GM12878 (cell line): ENCODE measurements around the gene SLC39A11. TPM values are rescaled to one million over a fixed set of nuclear protein-coding genes. Genes with fewer than 3 reads are reported as not detected.

ENCODE experiments used
- ATAC-seq: fragments of 200-7000 bp; cut with Tn5 transposase; 3 replicates; pipeline ENCODE4 v1.9.1; 2020; ENCODE audit warnings: mild to moderate bottlenecking, moderate library complexity
- BruUV-seq: library from RNA; stranded (reverse); fragments of 400-500 nt; replicated peaks from 2 replicates; lab custom pipeline; 2021; lab: Mats Ljungman, UMichigan
- CTCF ChIA-PET: fragments of 300-600 bp; sonication (Branson Sonifier 250); formaldehyde crosslinking; extraction: SDS; loops from one replicate; lab custom pipeline; 2021; ENCODE audit warnings: inconsistent platforms; lab: Yijun Ruan, JAX
- POLR2A ChIA-PET: fragments of 350-600 bp; formaldehyde crosslinking; extraction: SDS; loops from one replicate; lab custom pipeline; 2021; ENCODE audit warnings: inconsistent platforms; lab: Charles Lee
- RAD21 ChIA-PET: fragments of 300-600 bp; sonication (Branson Sonifier 250); formaldehyde crosslinking; loops from one replicate; lab custom pipeline; 2023; ENCODE audit warnings: antibody characterized with exemption; ENCODE audit not compliant: unreplicated experiment; lab: Charles Lee
- SMC1A ChIA-PET: fragments of 300-600 bp; sonication (Branson Sonifier 250); formaldehyde crosslinking; loops from one replicate; lab custom pipeline; 2023; ENCODE audit not compliant: unreplicated experiment, uncharacterized antibody; lab: Charles Lee
- DNase-seq: peaks from one replicate; pipeline ENCODE4 v3.0.0-alpha.2; 2011; ENCODE audit warnings: low read depth, low spot score
- FAIRE-seq: peaks from 3 replicates; lab custom pipeline; 2011; peaks lifted over from hg19 to GRCh38; lab: Jason Lieb, UNC
- H2AFZ ChIP-seq: 2 replicates; pipeline ENCODE4 v1.6.0; 2011; ENCODE audit warnings: low read depth, low read length, control low read depth; ENCODE audit not compliant: control insufficient read depth
- H3K27ac ChIP-seq: 2 replicates; pipeline ENCODE4 v1.5.1; 2011; ENCODE audit warnings: control low read depth; ENCODE audit not compliant: control insufficient read depth, insufficient read depth
- H3K27me3 ChIP-seq, 2 experiments: replicated peaks in 1 of 2; 2 replicates each; pipeline versions ENCODE4 v1.6.0 to v1.6.1; 2011; ENCODE audit warnings: low read length in 1 of 2; ENCODE audit not compliant: control insufficient read depth in 2 of 2, insufficient read depth in 2 of 2
- H3K36me3 ChIP-seq, 2 experiments: 2 replicates each; pipeline ENCODE4 v1.5.1; 2011; ENCODE audit warnings: low read length in 1 of 2; ENCODE audit not compliant: control insufficient read depth in 2 of 2, insufficient read depth in 2 of 2
- H3K4me1 ChIP-seq: 2 replicates; pipeline ENCODE4 v1.6.1; 2011; ENCODE audit warnings: mild to moderate bottlenecking, low read length, moderate library complexity, mixed read lengths; ENCODE audit not compliant: control insufficient read depth, insufficient read depth
- H3K4me2 ChIP-seq: 2 replicates; pipeline ENCODE4 v1.6.0; 2011; ENCODE audit warnings: control low read depth; ENCODE audit not compliant: control insufficient read depth, insufficient read depth
- H3K4me3 ChIP-seq: fragments of 200-600 bp; sonication (generic); 2 replicates; pipeline ENCODE4 v1.5.1; 2016
- H3K79me2 ChIP-seq: 2 replicates; pipeline ENCODE4 v1.6.0; 2011; ENCODE audit warnings: low read length; ENCODE audit not compliant: control insufficient read depth, insufficient read depth
- H3K9ac ChIP-seq: 2 replicates; pipeline ENCODE4 v1.8.0; 2011; ENCODE audit warnings: low read length, control low read depth, mixed read lengths; ENCODE audit not compliant: control insufficient read depth, insufficient read depth
- H3K9me3 ChIP-seq: replicated peaks from 3 replicates; pipeline ENCODE4 v1.5.1; 2011; ENCODE audit warnings: mild to moderate bottlenecking, low read length; ENCODE audit not compliant: control insufficient read depth, insufficient read depth
- H4K20me1 ChIP-seq: 2 replicates; pipeline ENCODE4 v1.6.0; 2011; ENCODE audit not compliant: control insufficient read depth, insufficient read depth
- BCL11A ChIP-seq: IDR thresholded peaks from 2 replicates; pipeline ENCODE4 v1.6.1; 2011; ENCODE audit warnings: low read depth, low read length
- CREB1 ChIP-seq: IDR thresholded peaks from 2 replicates; pipeline ENCODE4 v1.6.1; 2012; ENCODE audit warnings: low read depth, mild to moderate bottlenecking, inconsistent platforms
- JUNB ChIP-seq: IDR thresholded peaks from 2 replicates; pipeline ENCODE4 v1.6.1; 2016; ENCODE audit warnings: antibody characterized with exemption, mild to moderate bottlenecking
- JUND ChIP-seq: IDR thresholded peaks from 2 replicates; pipeline ENCODE4 v1.6.1; 2012; ENCODE audit warnings: low read depth, mild to moderate bottlenecking, low read length, improper control_type of control experiment, moderate library complexity
- SMC3 ChIP-seq: IDR thresholded peaks from 2 replicates; pipeline ENCODE4 v1.6.1; 2011; ENCODE audit warnings: low read length, improper control_type of control experiment, borderline replicate concordance
- SREBF2 ChIP-seq: IDR thresholded peaks from 2 replicates; pipeline ENCODE4 v1.6.1; 2012; ENCODE audit warnings: mild to moderate bottlenecking, low read length
- TAF1 ChIP-seq: IDR thresholded peaks from 2 replicates; pipeline ENCODE4 v1.6.1; 2011; ENCODE audit warnings: mild to moderate bottlenecking, low read depth, low read length, borderline replicate concordance
- ZNF384 ChIP-seq: IDR thresholded peaks from 2 replicates; pipeline ENCODE4 v1.6.1; 2012; ENCODE audit warnings: low read depth, mild to moderate bottlenecking, low read length, improper control_type of control experiment, borderline replicate concordance
- WGBS: methylation state at CpG from one replicate; pipeline ENCODE4 v1.1.6; 2016; ENCODE audit warnings: low lambda C conversion rate; ENCODE audit not compliant: insufficient replicate concordance, insufficient coverage; ENCODE audit errors: missing lambda C conversion rate; 5-methylcytosine and 5-hydroxymethylcytosine counted together
- in situ Hi-C: fragments of 300-500 bp; cut with MboI; formaldehyde crosslinking; loops from 9 replicates; pipeline ENCODE4 v1.14.3; 2018; ENCODE audit warnings: mixed read lengths
- intact Hi-C: fragments of 100-400 bp; cut with micrococcal nuclease; formaldehyde crosslinking; loops from one replicate; pipeline ENCODE4 v1.14.2; 2022; ENCODE audit not compliant: unreplicated experiment
- polyA plus RNA-seq, 11 experiments: library from polyadenylated mRNA; depleted of rRNA in 4 of 11; unstranded in 6 of 11; stranded (reverse) in 5 of 11; fragments of >200 nt; fragmentation: Nextera tagmentation in 4 of 11; fragmentation: Illumina TruSeq in 1 of 11; extraction: Ambion mirVana in 4 of 11; extraction: Trizol in 1 of 11; gene quantifications; 1 replicate in 1 of 11; 2 replicates in 10 of 11; pipeline versions ENCODE4 v1.2.1 to v1.2.3, GENCODE V29; 2011 to 2016; ENCODE audit warnings: inconsistent platforms in 2 of 11, missing spikeins in 2 of 11, low read depth in 1 of 11
- total RNA-seq, 4 experiments: library from RNA; depleted of rRNA in 3 of 4; stranded (reverse); fragments of >200 nt in 3 of 4; fragmentation: Illumina TruSeq in 1 of 4; extraction: Trizol in 1 of 4; gene quantifications; 2 replicates each; pipeline versions ENCODE4 v1.2.1 to v1.2.3, GENCODE V29; 2013 to 2021
- TF ChIP-seq, protein P1 (sequence below): fragments of 450-650 bp; IDR thresholded peaks from 2 replicates; pipeline ENCODE4 v1.6.1; 2016; ENCODE audit warnings: mild to moderate bottlenecking
- TF ChIP-seq, protein P2 (sequence below): fragments of 150-350 bp; IDR thresholded peaks from 2 replicates; pipeline ENCODE4 v1.6.1; 2016; ENCODE audit warnings: low read depth, low read length
- TF ChIP-seq, protein P3 (sequence below): fragments of 450-650 bp; formaldehyde crosslinking; IDR thresholded peaks from 2 replicates; pipeline ENCODE4 v1.5.0; 2022; ENCODE audit warnings: mild to moderate bottlenecking, missing genetic modification characterization
- TF ChIP-seq, protein P4 (sequence below): fragments of 450-650 bp; IDR thresholded peaks from 2 replicates; pipeline ENCODE4 v1.6.1; 2017; ENCODE audit warnings: mild to moderate bottlenecking, moderate library complexity

The SLC39A11 gene
- total and polyA plus RNA-seq, 10 of the 15 experiments (the other 5 are each of a cell fraction or from before 2014, with no cell fraction given): 8.6 to 23.8 (median 14.0) TPM

DNA sequence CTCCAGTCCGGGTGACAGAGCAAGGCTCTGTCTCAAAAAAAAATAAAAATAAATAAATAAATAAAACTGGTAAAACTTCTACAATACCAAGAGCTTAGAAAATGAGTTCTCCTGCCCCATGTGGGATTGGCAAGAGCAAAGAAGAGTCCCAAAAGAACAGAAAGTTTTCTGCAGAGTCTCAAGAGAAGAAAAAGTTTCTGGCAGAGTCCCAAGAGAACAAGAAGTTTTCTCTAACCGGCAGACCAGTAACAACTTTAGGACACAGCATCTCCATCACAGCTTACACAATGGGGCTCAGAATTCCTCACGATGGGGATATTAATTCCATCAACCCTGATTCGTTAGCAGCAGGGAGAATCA is 1.1 kb downstream of the SLC39A11 start:
- DNase-seq: no peak
- peaks cover 0 to 9% of the 10 kb centered on the region in 2 experiments; a peak in 1 of 4 replicates for H3K36me3 ChIP-seq
- no peak for FAIRE-seq
- H3K4me1 ChIP-seq: peaks cover 7% of the 10 kb centered on the region; the same call in 1 of the 2 replicates
- H4K20me1 ChIP-seq: no peaks in the 10 kb centered on the region
- H3K27me3 ChIP-seq: no peaks in the 10 kb centered on the region
- H3K27ac ChIP-seq: peak overlapping the region; percentile 68; the same call in 1 of the 2 replicates
- H3K9ac ChIP-seq: peak overlapping the region; percentile 72
- peak overlapping the region; percentile 99 for H3K4me3 ChIP-seq
- 40% methylated on average over 4 of the region's 4 CpGs for WGBS
- ChIA-PET RAD21 (interaction anchor here (0.9 to 2.0 kb wide), 4 partner anchors 66 to 364 kb away, joined by 4 to 6 read pairs (median 4); partner anchors contain the start of gene SSTR2), CTCF (interaction anchor here (0.6 to 2.4 kb wide), 5 partner anchors 11 to 165 kb away, joined by 3 to 14 read pairs (median 4); no protein-coding TSS in a partner anchor), SMC1A (interaction anchor here (0.9 to 1.3 kb wide), 3 partner anchors 47 to 364 kb away, joined by 3 to 4 read pairs (median 3); no protein-coding TSS in a partner anchor), POLR2A (interaction anchor here (1.4 kb wide), 1 partner anchor 226 kb away, joined by 3 read pairs; no protein-coding TSS in a partner anchor)
- ATAC-seq: no peak
- H3K9me3 ChIP-seq: no peaks in the 10 kb centered on the region
- H3K79me2 ChIP-seq: peaks cover 15% of the 10 kb centered on the region
- H2AFZ ChIP-seq: peak overlapping the region; percentile 95; the same call in 1 of the 2 replicates
- no TSS peak for BruUV-seq
- intact Hi-C loops (loop anchor here (5.0 kb wide), 2 partner anchors 66 to 364 kb away; no protein-coding TSS in a partner anchor), in situ Hi-C loops (no loop called here)
- peak overlapping the region; percentile 95 for H3K4me2 ChIP-seq
- TF ChIP-seq TAF1: no peak
- no peak for TF ChIP-seq BCL11A
- TF ChIP-seq, protein P1, sequence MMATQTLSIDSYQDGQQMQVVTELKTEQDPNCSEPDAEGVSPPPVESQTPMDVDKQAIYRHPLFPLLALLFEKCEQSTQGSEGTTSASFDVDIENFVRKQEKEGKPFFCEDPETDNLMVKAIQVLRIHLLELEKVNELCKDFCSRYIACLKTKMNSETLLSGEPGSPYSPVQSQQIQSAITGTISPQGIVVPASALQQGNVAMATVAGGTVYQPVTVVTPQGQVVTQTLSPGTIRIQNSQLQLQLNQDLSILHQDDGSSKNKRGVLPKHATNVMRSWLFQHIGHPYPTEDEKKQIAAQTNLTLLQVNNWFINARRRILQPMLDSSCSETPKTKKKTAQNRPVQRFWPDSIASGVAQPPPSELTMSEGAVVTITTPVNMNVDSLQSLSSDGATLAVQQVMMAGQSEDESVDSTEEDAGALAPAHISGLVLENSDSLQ: no peak
- no peak for TF ChIP-seq ZNF384
- TF ChIP-seq, protein P2, sequence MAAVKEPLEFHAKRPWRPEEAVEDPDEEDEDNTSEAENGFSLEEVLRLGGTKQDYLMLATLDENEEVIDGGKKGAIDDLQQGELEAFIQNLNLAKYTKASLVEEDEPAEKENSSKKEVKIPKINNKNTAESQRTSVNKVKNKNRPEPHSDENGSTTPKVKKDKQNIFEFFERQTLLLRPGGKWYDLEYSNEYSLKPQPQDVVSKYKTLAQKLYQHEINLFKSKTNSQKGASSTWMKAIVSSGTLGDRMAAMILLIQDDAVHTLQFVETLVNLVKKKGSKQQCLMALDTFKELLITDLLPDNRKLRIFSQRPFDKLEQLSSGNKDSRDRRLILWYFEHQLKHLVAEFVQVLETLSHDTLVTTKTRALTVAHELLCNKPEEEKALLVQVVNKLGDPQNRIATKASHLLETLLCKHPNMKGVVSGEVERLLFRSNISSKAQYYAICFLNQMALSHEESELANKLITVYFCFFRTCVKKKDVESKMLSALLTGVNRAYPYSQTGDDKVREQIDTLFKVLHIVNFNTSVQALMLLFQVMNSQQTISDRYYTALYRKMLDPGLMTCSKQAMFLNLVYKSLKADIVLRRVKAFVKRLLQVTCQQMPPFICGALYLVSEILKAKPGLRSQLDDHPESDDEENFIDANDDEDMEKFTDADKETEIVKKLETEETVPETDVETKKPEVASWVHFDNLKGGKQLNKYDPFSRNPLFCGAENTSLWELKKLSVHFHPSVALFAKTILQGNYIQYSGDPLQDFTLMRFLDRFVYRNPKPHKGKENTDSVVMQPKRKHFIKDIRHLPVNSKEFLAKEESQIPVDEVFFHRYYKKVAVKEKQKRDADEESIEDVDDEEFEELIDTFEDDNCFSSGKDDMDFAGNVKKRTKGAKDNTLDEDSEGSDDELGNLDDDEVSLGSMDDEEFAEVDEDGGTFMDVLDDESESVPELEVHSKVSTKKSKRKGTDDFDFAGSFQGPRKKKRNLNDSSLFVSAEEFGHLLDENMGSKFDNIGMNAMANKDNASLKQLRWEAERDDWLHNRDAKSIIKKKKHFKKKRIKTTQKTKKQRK: no peak
- no peak for TF ChIP-seq JUNB
- TF ChIP-seq, protein P3, sequence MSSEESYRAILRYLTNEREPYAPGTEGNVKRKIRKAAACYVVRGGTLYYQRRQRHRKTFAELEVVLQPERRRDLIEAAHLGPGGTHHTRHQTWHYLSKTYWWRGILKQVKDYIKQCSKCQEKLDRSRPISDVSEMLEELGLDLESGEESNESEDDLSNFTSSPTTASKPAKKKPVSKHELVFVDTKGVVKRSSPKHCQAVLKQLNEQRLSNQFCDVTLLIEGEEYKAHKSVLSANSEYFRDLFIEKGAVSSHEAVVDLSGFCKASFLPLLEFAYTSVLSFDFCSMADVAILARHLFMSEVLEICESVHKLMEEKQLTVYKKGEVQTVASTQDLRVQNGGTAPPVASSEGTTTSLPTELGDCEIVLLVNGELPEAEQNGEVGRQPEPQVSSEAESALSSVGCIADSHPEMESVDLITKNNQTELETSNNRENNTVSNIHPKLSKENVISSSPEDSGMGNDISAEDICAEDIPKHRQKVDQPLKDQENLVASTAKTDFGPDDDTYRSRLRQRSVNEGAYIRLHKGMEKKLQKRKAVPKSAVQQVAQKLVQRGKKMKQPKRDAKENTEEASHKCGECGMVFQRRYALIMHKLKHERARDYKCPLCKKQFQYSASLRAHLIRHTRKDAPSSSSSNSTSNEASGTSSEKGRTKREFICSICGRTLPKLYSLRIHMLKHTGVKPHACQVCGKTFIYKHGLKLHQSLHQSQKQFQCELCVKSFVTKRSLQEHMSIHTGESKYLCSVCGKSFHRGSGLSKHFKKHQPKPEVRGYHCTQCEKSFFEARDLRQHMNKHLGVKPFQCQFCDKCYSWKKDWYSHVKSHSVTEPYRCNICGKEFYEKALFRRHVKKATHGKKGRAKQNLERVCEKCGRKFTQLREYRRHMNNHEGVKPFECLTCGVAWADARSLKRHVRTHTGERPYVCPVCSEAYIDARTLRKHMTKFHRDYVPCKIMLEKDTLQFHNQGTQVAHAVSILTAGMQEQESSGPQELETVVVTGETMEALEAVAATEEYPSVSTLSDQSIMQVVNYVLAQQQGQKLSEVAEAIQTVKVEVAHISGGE: no peak
- TF ChIP-seq SREBF2: no peak
- TF ChIP-seq, protein P4, sequence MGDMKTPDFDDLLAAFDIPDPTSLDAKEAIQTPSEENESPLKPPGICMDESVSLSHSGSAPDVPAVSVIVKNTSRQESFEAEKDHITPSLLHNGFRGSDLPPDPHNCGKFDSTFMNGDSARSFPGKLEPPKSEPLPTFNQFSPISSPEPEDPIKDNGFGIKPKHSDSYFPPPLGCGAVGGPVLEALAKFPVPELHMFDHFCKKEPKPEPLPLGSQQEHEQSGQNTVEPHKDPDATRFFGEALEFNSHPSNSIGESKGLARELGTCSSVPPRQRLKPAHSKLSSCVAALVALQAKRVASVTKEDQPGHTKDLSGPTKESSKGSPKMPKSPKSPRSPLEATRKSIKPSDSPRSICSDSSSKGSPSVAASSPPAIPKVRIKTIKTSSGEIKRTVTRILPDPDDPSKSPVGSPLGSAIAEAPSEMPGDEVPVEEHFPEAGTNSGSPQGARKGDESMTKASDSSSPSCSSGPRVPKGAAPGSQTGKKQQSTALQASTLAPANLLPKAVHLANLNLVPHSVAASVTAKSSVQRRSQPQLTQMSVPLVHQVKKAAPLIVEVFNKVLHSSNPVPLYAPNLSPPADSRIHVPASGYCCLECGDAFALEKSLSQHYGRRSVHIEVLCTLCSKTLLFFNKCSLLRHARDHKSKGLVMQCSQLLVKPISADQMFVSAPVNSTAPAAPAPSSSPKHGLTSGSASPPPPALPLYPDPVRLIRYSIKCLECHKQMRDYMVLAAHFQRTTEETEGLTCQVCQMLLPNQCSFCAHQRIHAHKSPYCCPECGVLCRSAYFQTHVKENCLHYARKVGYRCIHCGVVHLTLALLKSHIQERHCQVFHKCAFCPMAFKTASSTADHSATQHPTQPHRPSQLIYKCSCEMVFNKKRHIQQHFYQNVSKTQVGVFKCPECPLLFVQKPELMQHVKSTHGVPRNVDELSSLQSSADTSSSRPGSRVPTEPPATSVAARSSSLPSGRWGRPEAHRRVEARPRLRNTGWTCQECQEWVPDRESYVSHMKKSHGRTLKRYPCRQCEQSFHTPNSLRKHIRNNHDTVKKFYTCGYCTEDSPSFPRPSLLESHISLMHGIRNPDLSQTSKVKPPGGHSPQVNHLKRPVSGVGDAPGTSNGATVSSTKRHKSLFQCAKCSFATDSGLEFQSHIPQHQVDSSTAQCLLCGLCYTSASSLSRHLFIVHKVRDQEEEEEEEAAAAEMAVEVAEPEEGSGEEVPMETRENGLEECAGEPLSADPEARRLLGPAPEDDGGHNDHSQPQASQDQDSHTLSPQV: no peak
- TF ChIP-seq JUND: no peak
- TF ChIP-seq SMC3: no peak
- TF ChIP-seq CREB1: no peak
